ENCODE measurements around the gene ERCC1. TPM values are rescaled to one million over a fixed set of nuclear protein-coding genes. Genes with fewer than 3 reads are reported as not detected.

The ERCC1 gene
- total and polyA plus RNA-seq, 9 donors, result 41.1 to 98.6 (median 83.1) TPM

DNA sequence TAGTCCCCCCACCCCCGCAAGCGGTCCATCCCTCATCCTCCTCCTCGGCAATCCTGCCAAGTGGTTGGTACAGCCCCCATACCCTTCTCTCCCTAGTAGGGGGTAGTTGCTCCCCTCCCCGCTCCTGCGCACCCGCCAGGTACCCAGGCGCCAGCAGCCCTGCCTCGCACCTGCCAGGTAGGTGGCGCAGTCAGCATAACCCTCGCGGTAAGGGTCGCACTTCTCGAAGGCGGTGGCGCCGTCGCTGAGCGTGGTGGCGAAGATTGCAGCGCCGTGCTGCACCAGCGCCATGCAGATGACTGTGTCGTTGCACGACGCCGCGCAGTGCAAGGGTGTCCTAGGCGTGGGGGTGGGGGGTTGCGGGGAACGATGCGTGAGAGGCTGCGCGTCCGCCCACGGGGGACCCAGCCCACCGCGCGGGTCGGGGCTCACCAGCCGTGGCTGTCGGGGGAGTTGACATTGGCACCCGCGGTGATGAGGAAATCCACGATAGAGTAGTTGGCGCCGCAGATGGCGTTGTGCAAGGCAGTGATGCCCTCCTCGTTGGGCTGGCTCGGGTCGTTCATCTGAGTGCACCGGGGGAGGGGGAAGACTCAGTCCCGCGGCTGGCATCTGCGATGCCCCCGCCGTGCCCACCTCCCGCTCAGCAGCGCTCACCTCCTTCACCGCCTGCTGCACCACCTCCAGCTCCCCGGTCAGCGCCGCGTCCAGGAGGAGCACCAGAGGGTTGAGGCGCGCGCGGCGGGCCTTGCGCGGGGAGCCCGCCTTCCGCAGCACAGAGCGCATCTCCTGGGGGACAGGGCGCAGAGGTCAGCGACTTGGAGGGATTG, 38.1 kb downstream of the ERCC1 start:
- no peaks in the 10 kb centered on the region for H3K36me3 ChIP-seq
- no peaks in the 10 kb centered on the region for H3K27me3 ChIP-seq
- H3K9me3 ChIP-seq, result no peaks in the 10 kb centered on the region
- no peak overlapping the region for H3K27ac ChIP-seq
- TF ChIP-seq POLR2A (IDR thresholded peaks at IDR 0.05) (no peak), EP300 (IDR thresholded peaks at IDR 0.05) (no peak)
- TF ChIP-seq, protein P1, sequence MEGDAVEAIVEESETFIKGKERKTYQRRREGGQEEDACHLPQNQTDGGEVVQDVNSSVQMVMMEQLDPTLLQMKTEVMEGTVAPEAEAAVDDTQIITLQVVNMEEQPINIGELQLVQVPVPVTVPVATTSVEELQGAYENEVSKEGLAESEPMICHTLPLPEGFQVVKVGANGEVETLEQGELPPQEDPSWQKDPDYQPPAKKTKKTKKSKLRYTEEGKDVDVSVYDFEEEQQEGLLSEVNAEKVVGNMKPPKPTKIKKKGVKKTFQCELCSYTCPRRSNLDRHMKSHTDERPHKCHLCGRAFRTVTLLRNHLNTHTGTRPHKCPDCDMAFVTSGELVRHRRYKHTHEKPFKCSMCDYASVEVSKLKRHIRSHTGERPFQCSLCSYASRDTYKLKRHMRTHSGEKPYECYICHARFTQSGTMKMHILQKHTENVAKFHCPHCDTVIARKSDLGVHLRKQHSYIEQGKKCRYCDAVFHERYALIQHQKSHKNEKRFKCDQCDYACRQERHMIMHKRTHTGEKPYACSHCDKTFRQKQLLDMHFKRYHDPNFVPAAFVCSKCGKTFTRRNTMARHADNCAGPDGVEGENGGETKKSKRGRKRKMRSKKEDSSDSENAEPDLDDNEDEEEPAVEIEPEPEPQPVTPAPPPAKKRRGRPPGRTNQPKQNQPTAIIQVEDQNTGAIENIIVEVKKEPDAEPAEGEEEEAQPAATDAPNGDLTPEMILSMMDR (IDR thresholded peaks at IDR 0.05), result no peak
- H3K4me3 ChIP-seq, result no peak overlapping the region
- DNase-seq, result no peak
- WGBS, 3 donors, result 5 to 13% (median 11%) methylated on average over 56 to 75 of the region's 75 CpGs
- intact Hi-C loops (cut with DNase I), result no loop called here
- H3K4me1 ChIP-seq (ENCODE audit: insufficient read depth), result no peaks in the 10 kb centered on the region

DNA sequence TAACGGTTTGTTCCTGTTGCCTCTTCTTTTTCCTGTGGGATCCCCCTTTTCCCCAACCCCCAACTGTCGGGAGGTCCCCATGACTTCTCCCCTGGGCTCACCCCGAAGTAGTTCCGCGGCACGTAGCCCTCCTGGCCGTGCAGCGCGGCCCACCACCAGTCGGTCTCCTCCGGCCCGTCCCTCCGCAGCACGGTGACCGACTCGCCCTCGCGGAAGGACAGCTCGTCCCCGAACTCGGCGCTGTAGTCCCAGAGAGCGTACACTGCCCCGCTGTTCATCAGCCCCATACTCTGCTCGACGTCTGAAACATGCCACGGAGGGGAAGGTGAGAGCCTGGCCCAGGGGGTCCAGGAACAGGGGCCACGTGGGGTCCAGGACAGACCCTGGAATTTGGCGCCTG, 41.3 kb downstream of the ERCC1 start:
- no peak overlapping the region for H3K4me3 ChIP-seq
- intact Hi-C loops (cut with DNase I), result no loop called here
- no peak for DNase-seq
- TF ChIP-seq POLR2A (IDR thresholded peaks at IDR 0.05), result no peak
- TF ChIP-seq, protein P1 (IDR thresholded peaks at IDR 0.05), result no peak
- no peak for TF ChIP-seq EP300 (IDR thresholded peaks at IDR 0.05)
- no peaks in the 10 kb centered on the region for H3K36me3 ChIP-seq
- no peaks in the 10 kb centered on the region for H3K27me3 ChIP-seq
- H3K4me1 ChIP-seq (ENCODE audit: insufficient read depth), result no peaks in the 10 kb centered on the region
- H3K27ac ChIP-seq, result no peak overlapping the region
- WGBS, 3 donors, result 77 to 94% (median 92%) methylated on average over 29 of the region's 29 CpGs
- no peaks in the 10 kb centered on the region for H3K9me3 ChIP-seq

DNA sequence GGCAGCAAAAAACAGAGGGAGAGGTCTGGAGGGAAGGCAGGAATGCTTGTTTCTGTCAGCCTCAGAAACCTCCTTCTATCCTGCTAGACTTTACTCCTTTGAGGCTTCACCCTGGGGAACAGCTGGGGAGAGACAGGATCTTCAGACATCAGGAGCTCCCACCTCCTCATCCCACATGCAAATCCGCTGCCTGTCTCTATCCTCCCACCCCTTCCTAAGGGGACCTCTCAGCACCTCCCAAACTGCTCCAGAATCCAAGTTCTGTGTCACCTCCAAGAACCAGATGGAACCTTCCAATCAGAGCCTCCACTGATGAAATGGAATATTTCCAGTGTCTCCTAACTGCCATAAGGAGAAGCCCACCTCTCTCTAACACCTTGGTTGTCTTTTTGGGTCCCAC, 43.6 kb downstream of the ERCC1 start:
- no peaks in the 10 kb centered on the region for H3K4me1 ChIP-seq (ENCODE audit: insufficient read depth)
- TF ChIP-seq, protein P1 (IDR thresholded peaks at IDR 0.05), result no peak
- TF ChIP-seq POLR2A (IDR thresholded peaks at IDR 0.05) (no peak), EP300 (IDR thresholded peaks at IDR 0.05) (no peak)
- no peak overlapping the region for H3K4me3 ChIP-seq
- H3K27me3 ChIP-seq, result no peaks in the 10 kb centered on the region
- H3K9me3 ChIP-seq, result no peaks in the 10 kb centered on the region
- WGBS, 3 donors, result 52 to 83% (median 71%) methylated on average over 1 of the region's 1 CpG
- no peak for DNase-seq
- H3K27ac ChIP-seq, result no peak overlapping the region
- intact Hi-C loops (cut with DNase I), result no loop called here
- H3K36me3 ChIP-seq, result no peaks in the 10 kb centered on the region

DNA sequence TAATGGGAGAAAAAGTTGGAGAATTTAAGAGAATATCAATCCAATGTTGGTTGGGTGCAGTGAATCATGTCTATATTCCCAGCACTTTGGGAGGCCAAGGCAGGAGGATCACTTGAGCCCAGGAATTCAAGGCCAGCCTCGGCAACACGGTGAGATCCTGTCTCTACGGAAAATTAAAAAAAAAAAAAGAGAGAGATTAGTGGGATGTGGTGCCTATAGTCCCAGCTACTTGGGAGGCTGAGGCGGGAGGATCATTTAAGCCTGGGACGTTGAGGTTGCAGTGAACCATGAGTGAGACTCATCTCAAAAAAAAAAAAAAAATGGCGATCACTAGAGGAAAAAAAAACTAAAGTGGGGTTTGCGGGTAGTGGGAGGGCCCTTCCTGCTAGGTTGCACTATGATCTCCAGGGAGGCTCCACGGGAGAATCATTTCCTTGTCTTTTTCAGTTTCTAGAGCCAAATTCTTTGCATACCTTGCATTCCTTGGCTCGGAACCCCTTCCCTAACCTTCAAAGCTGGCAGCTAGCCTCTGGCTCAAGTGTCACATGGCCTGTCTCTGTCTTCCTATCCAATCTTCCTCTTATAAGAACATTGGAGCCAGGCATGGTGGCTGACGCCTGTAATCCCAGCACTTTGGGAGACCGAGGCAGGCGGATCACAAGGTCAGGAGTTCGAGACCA, 47.5 kb downstream of the ERCC1 start:
- Histone ChIP-seq H3K4me3 (no peak overlapping the region), H3K4me1 (ENCODE audit: insufficient read depth) (no peaks in the 10 kb centered on the region), H3K9me3 (no peaks in the 10 kb centered on the region), H3K36me3 (no peaks in the 10 kb centered on the region), H3K27ac (no peak overlapping the region), H3K27me3 (no peaks in the 10 kb centered on the region)
- intact Hi-C loops (cut with DNase I), result no loop called here
- WGBS, 3 donors, result 12 to 20% (median 17%) methylated on average over 13 of the region's 13 CpGs
- TF ChIP-seq, protein P1 (IDR thresholded peaks at IDR 0.05), result no peak
- TF ChIP-seq POLR2A (IDR thresholded peaks at IDR 0.05) (no peak), EP300 (IDR thresholded peaks at IDR 0.05) (no peak)
- DNase-seq, result peak in 3 of 5 donors; percentile 54 to 68 (median 64)

Measured in ovary (tissue), 9 donors.